H1 (cell line): Measurements from ENCODE around the gene AIM2. TPM values are rescaled to one million over a fixed set of nuclear protein-coding genes. Genes with fewer than 3 reads are reported as not detected.

ENCODE experiments used
- CTCF ChIA-PET: fragments of 300-600 bp; sonication (Branson Sonifier 250); formaldehyde crosslinking; loops from one replicate; lab custom pipeline; 2021; ENCODE audit not compliant: partially characterized antibody; lab: Charles Lee
- POLR2A ChIA-PET: fragments of 300-600 bp; sonication (Branson Sonifier 250); formaldehyde crosslinking; loops from one replicate; lab custom pipeline; 2021; ENCODE audit warnings: inconsistent platforms; ENCODE audit not compliant: partially characterized antibody; lab: Charles Lee
- DNase-seq, 2 experiments: peaks; one replicate each; pipeline versions ENCODE4 v3.0.0 to v3.0.0-alpha.2; 2010 to 2022; ENCODE audit warnings: low spot score in 2 of 2, low read depth in 1 of 2, mixed read lengths in 1 of 2
- FAIRE-seq: peaks from 2 replicates; lab custom pipeline; 2011; peaks lifted over from hg19 to GRCh38; lab: Jason Lieb, UNC
- H2AFZ ChIP-seq: 2 replicates; pipeline ENCODE4 v1.8.1; 2012; ENCODE audit warnings: low read length, inconsistent platforms
- H2AK5ac ChIP-seq: 2 replicates; pipeline ENCODE4 v1.6.1; 2013; ENCODE audit warnings: low read depth, low read length
- H2BK120ac ChIP-seq: replicated peaks from 2 replicates; pipeline ENCODE3; 2013; ENCODE audit warnings: low read depth, low read length, inconsistent platforms
- H2BK12ac ChIP-seq: 2 replicates; pipeline ENCODE4 v1.6.1; 2013; ENCODE audit warnings: low read depth, low read length
- H2BK15ac ChIP-seq: 2 replicates; pipeline ENCODE4 v1.6.1; 2013; ENCODE audit warnings: low read length
- H2BK20ac ChIP-seq: 2 replicates; pipeline ENCODE4 v1.6.1; 2013; ENCODE audit warnings: low read length
- H2BK5ac ChIP-seq: 2 replicates; pipeline ENCODE4 v1.6.1; 2013; ENCODE audit warnings: low read depth, low read length
- H3K14ac ChIP-seq: 2 replicates; pipeline ENCODE4 v1.6.1; 2013; ENCODE audit warnings: inconsistent platforms; ENCODE audit not compliant: insufficient read length
- H3K18ac ChIP-seq: 2 replicates; pipeline ENCODE4 v1.6.1; 2013; ENCODE audit warnings: low read length; ENCODE audit errors: extremely low read depth
- H3K23ac ChIP-seq: 2 replicates; pipeline ENCODE4 v1.6.1; 2013; ENCODE audit warnings: inconsistent platforms; ENCODE audit not compliant: insufficient read length
- H3K23me2 ChIP-seq: 2 replicates; pipeline ENCODE4 v1.6.1; 2013; ENCODE audit warnings: low read depth, low read length
- H3K27ac ChIP-seq: 2 replicates; pipeline ENCODE4 v1.6.1; 2011; ENCODE audit warnings: low read depth, low read length, inconsistent platforms
- H3K27me3 ChIP-seq, 4 experiments: replicated peaks in 1 of 4; 1 replicate in 1 of 4; 2 replicates in 3 of 4; pipeline versions ENCODE4 v1.6.1 to v1.8.1; 2011 to 2013; ENCODE audit warnings: low read length in 3 of 4, mild to moderate bottlenecking in 3 of 4, inconsistent platforms in 2 of 4, mixed read lengths in 2 of 4, moderate library complexity in 1 of 4; ENCODE audit not compliant: control insufficient read depth in 3 of 4, insufficient read depth in 3 of 4; ENCODE audit errors: extremely low read depth in 1 of 4
- H3K36me3 ChIP-seq, 4 experiments: 2 replicates each; pipeline versions ENCODE4 v1.6.1 to v1.8.1; 2011 to 2013; ENCODE audit warnings: mild to moderate bottlenecking in 4 of 4, low read length in 3 of 4, moderate library complexity in 2 of 4, control low read depth in 1 of 4, inconsistent platforms in 1 of 4; ENCODE audit not compliant: insufficient read depth in 4 of 4, control insufficient read depth in 2 of 4
- H3K4ac ChIP-seq: replicated peaks from 2 replicates; pipeline ENCODE3; 2013; ENCODE audit warnings: low read length, low read depth, mixed read lengths, inconsistent platforms; ENCODE audit not compliant: insufficient read length
- H3K4me1 ChIP-seq, 4 experiments: replicated peaks in 1 of 4; 1 replicate in 1 of 4; 2 replicates in 3 of 4; pipeline versions ENCODE4 v1.6.1 to v1.8.1; 2011 to 2013; ENCODE audit warnings: low read length in 3 of 4, inconsistent platforms in 2 of 4, mixed read lengths in 1 of 4; ENCODE audit not compliant: insufficient read depth in 4 of 4, control insufficient read depth in 3 of 4
- H3K4me2 ChIP-seq, 2 experiments: 2 replicates each; pipeline versions ENCODE4 v1.6.1 to v1.8.1; 2011 to 2013; ENCODE audit warnings: low read depth in 2 of 2, low read length in 2 of 2, control low read depth in 1 of 2, inconsistent platforms in 1 of 2, mild to moderate bottlenecking in 1 of 2; ENCODE audit not compliant: insufficient read depth in 1 of 2
- H3K4me3 ChIP-seq, 4 experiments: fragments of 200-600, 300-600 bp in 1 of 4; sonication (generic), shearing (Covaris generic), sonication (Bioruptor Twin) in 1 of 4; 2 replicates each; pipeline versions ENCODE4 v1.5.1 to v1.8.1; 2011 to 2016; ENCODE audit warnings: low read length in 4 of 4, low read depth in 3 of 4, control low read depth in 2 of 4, inconsistent platforms in 2 of 4, mild to moderate bottlenecking in 2 of 4, mixed read lengths in 1 of 4, moderate library complexity in 1 of 4; ENCODE audit not compliant: insufficient read depth in 2 of 4; ENCODE audit errors: extremely low read depth in 1 of 4
- H3K56ac ChIP-seq: replicated peaks from 2 replicates; pipeline ENCODE3; 2013; ENCODE audit warnings: low read depth, mild to moderate bottlenecking, mixed read lengths, low read length, inconsistent platforms; ENCODE audit not compliant: insufficient read length
- H3K79me1 ChIP-seq: 2 replicates; pipeline ENCODE4 v1.6.1; 2013; ENCODE audit warnings: low read depth, low read length, control low read depth
- H3K79me2 ChIP-seq, 2 experiments: 2 replicates each; pipeline versions ENCODE4 v1.6.1 to v1.8.1; 2012 to 2013; ENCODE audit warnings: low read length in 2 of 2, mild to moderate bottlenecking in 2 of 2, inconsistent platforms in 1 of 2; ENCODE audit not compliant: insufficient read depth in 2 of 2, control insufficient read depth in 1 of 2
- H3K9ac ChIP-seq, 4 experiments: replicated peaks in 1 of 4; 1 replicate in 1 of 4; 2 replicates in 3 of 4; pipeline versions ENCODE4 v1.6.1 to v1.8.1; 2011 to 2013; ENCODE audit warnings: low read depth in 3 of 4, low read length in 3 of 4, control low read depth in 2 of 4, mild to moderate bottlenecking in 2 of 4, moderate library complexity in 2 of 4, inconsistent platforms in 1 of 4; ENCODE audit errors: extremely low read depth in 1 of 4
- H3K9me3 ChIP-seq, 2 experiments: 2 replicates each; pipeline versions ENCODE4 v1.6.1 to v1.8.1; 2012 to 2013; ENCODE audit warnings: mild to moderate bottlenecking in 2 of 2, moderate library complexity in 2 of 2, control low read depth in 1 of 2, inconsistent platforms in 1 of 2, low read depth in 1 of 2, low read length in 1 of 2, mixed read lengths in 1 of 2; ENCODE audit not compliant: insufficient read depth in 2 of 2
- H4K20me1 ChIP-seq, 2 experiments: replicated peaks in 1 of 2; 2 replicates each; pipeline versions ENCODE3 to v1.8.1; 2011 to 2013; ENCODE audit warnings: inconsistent platforms in 2 of 2, low read length in 2 of 2, mild to moderate bottlenecking in 1 of 2; ENCODE audit not compliant: insufficient read depth in 2 of 2, control insufficient read depth in 1 of 2
- H4K5ac ChIP-seq: 2 replicates; pipeline ENCODE4 v1.6.1; 2013; ENCODE audit warnings: low read length, low read depth, mixed read lengths, inconsistent platforms; ENCODE audit not compliant: insufficient read length
- H4K8ac ChIP-seq: 2 replicates; pipeline ENCODE4 v1.8.0; 2013; ENCODE audit warnings: mild to moderate bottlenecking, moderate library complexity, low read length, inconsistent platforms; ENCODE audit not compliant: insufficient read depth; ENCODE audit errors: extremely low read depth
- H4K91ac ChIP-seq: replicated peaks from 2 replicates; pipeline ENCODE3; 2013; ENCODE audit warnings: low read length, mixed read lengths, inconsistent platforms; ENCODE audit not compliant: insufficient read length
- CHD1 ChIP-seq: IDR thresholded peaks from 2 replicates; pipeline ENCODE4 v1.6.1; 2012; ENCODE audit warnings: low read depth, low read length, improper control_type of control experiment
- E2F6 ChIP-seq: IDR thresholded peaks from 2 replicates; pipeline ENCODE4 v1.6.1; 2012; ENCODE audit warnings: inconsistent platforms
- EGR1 ChIP-seq: IDR thresholded peaks from 2 replicates; pipeline ENCODE4 v1.6.1; 2011; ENCODE audit warnings: low read depth, low read length, borderline replicate concordance
- GABPA ChIP-seq: IDR thresholded peaks from 2 replicates; pipeline ENCODE4 v1.6.1; 2011; ENCODE audit warnings: mild to moderate bottlenecking, low read length, moderate library complexity, borderline replicate concordance; ENCODE audit not compliant: insufficient read depth
- KDM4A ChIP-seq: IDR thresholded peaks from one replicate; pipeline ENCODE4 v1.7.1; 2012; ENCODE audit warnings: low read depth, mild to moderate bottlenecking, moderate library complexity, low read length, inconsistent platforms; ENCODE audit not compliant: severe bottlenecking
- POU5F1 ChIP-seq: IDR thresholded peaks from 2 replicates; pipeline ENCODE4 v1.6.1; 2011; ENCODE audit warnings: low read depth, mild to moderate bottlenecking, low read length, moderate library complexity
- RXRA ChIP-seq: IDR thresholded peaks from 2 replicates; pipeline ENCODE4 v1.6.1; 2011; ENCODE audit warnings: low read depth, mild to moderate bottlenecking, low read length, moderate library complexity; ENCODE audit not compliant: insufficient read depth
- TEAD4 ChIP-seq: IDR thresholded peaks from 2 replicates; pipeline ENCODE4 v1.6.1; 2012; ENCODE audit warnings: low read depth, low read length, inconsistent platforms, mixed read lengths
- WGBS, 2 experiments: shearing (Covaris generic) in 1 of 2; methylation state at CpG; one replicate each; pipeline versions ENCODE4 v1.1.6 to v1.1.7; 2013 to 2015; ENCODE audit warnings: low lambda C conversion rate in 2 of 2, mixed read lengths in 2 of 2, inconsistent platforms in 1 of 2, low coverage in 1 of 2, missing lambda C conversion rate in 1 of 2; ENCODE audit not compliant: insufficient replicate concordance in 2 of 2, insufficient coverage in 1 of 2, insufficient read length in 1 of 2; ENCODE audit errors: extremely low coverage in 1 of 2, missing lambda C conversion rate in 1 of 2; 5-methylcytosine and 5-hydroxymethylcytosine counted together
- polyA plus RNA-seq, 7 experiments: library from polyadenylated mRNA; depleted of rRNA in 3 of 7; stranded (reverse) in 5 of 7; unstranded in 2 of 7; fragments of >200 nt in 5 of 7; fragments of 200-250 nt in 2 of 7; gene quantifications; 1 replicate in 5 of 7; 2 replicates in 1 of 7; 4 replicates in 1 of 7; pipeline versions ENCODE4 v1.2.1 to v1.2.3, GENCODE V29; 2011 to 2013; ENCODE audit warnings: missing spikeins in 2 of 7, mixed read lengths in 2 of 7
- total RNA-seq: library from RNA; stranded (reverse); fragmentation: NEBNext Ultra II Directional; extraction: Animal tissue kit (Norgen Biotek cat#: 25700); gene quantifications from 2 replicates; pipeline ENCODE4 v1.2.1, GENCODE V29; 2021

The AIM2 gene
- total and polyA plus RNA-seq, 2 of the 8 experiments (the other 6 are each of a cell fraction or from before 2014, with no cell fraction given), result 0.21 to 2.1 TPM

DNA sequence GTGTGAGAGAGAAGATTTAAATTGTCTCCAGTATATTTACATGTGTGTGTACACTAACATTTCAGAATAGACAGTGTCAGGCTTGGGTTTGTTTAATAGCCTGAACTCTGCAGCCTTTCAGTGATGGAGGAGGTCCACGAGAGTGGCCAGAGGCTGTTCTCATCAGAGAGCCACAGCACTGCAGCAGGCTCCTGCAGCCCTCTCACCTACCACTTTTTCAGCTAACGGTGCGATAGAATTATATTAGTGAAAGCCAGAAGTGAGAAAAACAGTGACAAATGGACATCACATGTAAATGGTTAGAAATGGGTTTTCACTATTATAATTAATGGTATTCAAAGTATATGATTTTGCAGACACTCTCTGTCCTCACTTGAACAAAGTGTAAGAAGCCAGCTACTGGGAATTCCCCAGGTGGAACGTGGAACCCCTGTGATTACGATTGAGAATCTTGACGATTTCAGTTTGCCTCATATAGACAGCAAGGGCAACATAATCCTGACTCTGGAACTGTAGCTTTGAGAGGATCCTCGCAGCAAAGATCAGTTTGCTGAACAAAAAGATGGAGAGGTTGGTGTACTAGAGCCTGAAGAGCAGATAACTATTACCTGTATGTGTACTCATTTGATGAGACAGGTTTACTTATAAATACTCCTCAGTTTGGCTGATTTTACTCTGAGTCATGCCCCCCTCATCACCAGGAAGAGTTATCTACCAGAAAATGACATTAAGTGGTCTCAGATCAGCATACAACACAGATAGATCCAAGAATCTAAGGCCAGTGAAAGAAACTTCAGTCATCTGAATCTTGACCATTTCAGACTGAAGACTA lies 35.5 kb downstream of the AIM2 start:
- no peak overlapping the region for H2BK20ac ChIP-seq
- H3K23ac ChIP-seq, result no peak overlapping the region
- H2AFZ ChIP-seq, result no peak overlapping the region
- H2BK15ac ChIP-seq, result no peak overlapping the region
- WGBS, 2 experiments, result 86% methylated on average over 7 of the region's 7 CpGs; no CpG with 5 or more reads in 1 of the 2 experiments
- no peak overlapping the region for H2BK5ac ChIP-seq
- no peaks in the 10 kb centered on the region for H3K23me2 ChIP-seq
- H3K18ac ChIP-seq, result no peak overlapping the region
- FAIRE-seq (no peak), DNase-seq (no peak)
- no peaks in the 10 kb centered on the region for H3K79me1 ChIP-seq
- H4K8ac ChIP-seq, result no peak overlapping the region
- no peak overlapping the region for H3K14ac ChIP-seq
- no peaks in the 10 kb centered on the region for H3K79me2 ChIP-seq
- H2BK12ac ChIP-seq, result no peak overlapping the region
- no peak overlapping the region for H3K4me3 ChIP-seq
- no peak overlapping the region for H3K56ac ChIP-seq
- CTCF ChIA-PET, result interaction anchor here (0.6 to 1.2 kb wide), 3 partner anchors 15 to 93 kb away, joined by 3 to 5 read pairs (median 4); no protein-coding TSS in a partner anchor
- H3K4me2 ChIP-seq, result no peak overlapping the region
- H3K27me3 ChIP-seq, result no peaks in the 10 kb centered on the region
- no peak overlapping the region for H3K4ac ChIP-seq
- no peak overlapping the region for H2AK5ac ChIP-seq
- no peak overlapping the region for H4K5ac ChIP-seq
- POLR2A ChIA-PET, result no interaction called here
- no peak overlapping the region for H3K9ac ChIP-seq
- no peaks in the 10 kb centered on the region for H3K9me3 ChIP-seq
- no peak overlapping the region for H3K27ac ChIP-seq
- H3K36me3 ChIP-seq, result no peaks in the 10 kb centered on the region
- H2BK120ac ChIP-seq, result no peak overlapping the region
- no peaks in the 10 kb centered on the region for H4K20me1 ChIP-seq
- no peak for TF ChIP-seq POU5F1
- TF ChIP-seq E2F6, result no peak
- TF ChIP-seq GABPA, result no peak
- TF ChIP-seq CHD1, result no peak
- TF ChIP-seq TEAD4, result no peak
- no peak for TF ChIP-seq EGR1
- TF ChIP-seq RXRA, result no peak
- TF ChIP-seq KDM4A, result no peak
- no peak overlapping the region for H4K91ac ChIP-seq
- H3K4me1 ChIP-seq, result no peaks in the 10 kb centered on the region
